Hepatocyte (in vitro differentiated cells): ENCODE results near the gene SIX4.

Experiments
- EZH2 ChIP-seq: fragments of 200-600 bp; sonication (generic); IDR thresholded peaks from 2 replicates; pipeline ENCODE4 v1.6.1; 2016; ENCODE audit warnings: antibody characterized with exemption, mild to moderate bottlenecking, borderline replicate concordance
- EZH2phosphoT487 ChIP-seq: fragments of 200-600 bp; sonication (generic); IDR thresholded peaks from one replicate; pipeline ENCODE4 v1.6.1; 2018; ENCODE audit warnings: antibody characterized with exemption, mild to moderate bottlenecking, low read depth, moderate library complexity; ENCODE audit not compliant: unreplicated experiment, severe bottlenecking
- TF ChIP-seq, protein P1 (sequence below): fragments of 200-600 bp; sonication (generic); IDR thresholded peaks from 2 replicates; pipeline ENCODE4 v1.5.1; 2016; ENCODE audit warnings: antibody characterized with exemption, mild to moderate bottlenecking; ENCODE audit not compliant: poor library complexity

DNA sequence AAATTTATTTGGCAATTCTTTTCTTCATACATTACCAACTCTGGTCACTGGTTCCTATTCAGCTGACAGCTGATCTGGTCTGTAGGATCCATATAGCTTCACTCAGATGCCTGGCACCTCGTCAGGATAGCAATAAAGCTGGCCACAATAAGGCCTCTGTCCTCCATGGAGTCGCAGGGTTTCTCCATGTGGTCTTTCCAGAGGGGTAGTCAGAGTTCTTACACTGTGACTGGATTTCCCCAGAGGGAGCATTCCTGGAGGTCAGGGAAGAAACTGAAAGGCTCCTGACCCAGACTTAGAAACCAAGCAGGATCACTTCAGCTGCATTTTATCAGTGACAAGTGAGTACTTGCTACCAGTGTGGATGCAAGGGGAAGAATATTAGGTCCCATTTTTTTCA is 39.9 kb downstream of the SIX4 start:
- TF ChIP-seq EZH2phosphoT487: no peak
- TF ChIP-seq, protein P1, sequence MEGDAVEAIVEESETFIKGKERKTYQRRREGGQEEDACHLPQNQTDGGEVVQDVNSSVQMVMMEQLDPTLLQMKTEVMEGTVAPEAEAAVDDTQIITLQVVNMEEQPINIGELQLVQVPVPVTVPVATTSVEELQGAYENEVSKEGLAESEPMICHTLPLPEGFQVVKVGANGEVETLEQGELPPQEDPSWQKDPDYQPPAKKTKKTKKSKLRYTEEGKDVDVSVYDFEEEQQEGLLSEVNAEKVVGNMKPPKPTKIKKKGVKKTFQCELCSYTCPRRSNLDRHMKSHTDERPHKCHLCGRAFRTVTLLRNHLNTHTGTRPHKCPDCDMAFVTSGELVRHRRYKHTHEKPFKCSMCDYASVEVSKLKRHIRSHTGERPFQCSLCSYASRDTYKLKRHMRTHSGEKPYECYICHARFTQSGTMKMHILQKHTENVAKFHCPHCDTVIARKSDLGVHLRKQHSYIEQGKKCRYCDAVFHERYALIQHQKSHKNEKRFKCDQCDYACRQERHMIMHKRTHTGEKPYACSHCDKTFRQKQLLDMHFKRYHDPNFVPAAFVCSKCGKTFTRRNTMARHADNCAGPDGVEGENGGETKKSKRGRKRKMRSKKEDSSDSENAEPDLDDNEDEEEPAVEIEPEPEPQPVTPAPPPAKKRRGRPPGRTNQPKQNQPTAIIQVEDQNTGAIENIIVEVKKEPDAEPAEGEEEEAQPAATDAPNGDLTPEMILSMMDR: no peak
- no peak for TF ChIP-seq EZH2
